Stomach (tissue), 4 donors: ENCODE measurements around the gene BOK.

Source experiments
- CTCF ChIP-seq, 7 experiments: fragments of 450-650 bp in 4 of 7; fragments of 200-600 bp in 3 of 7; sonication (generic) in 3 of 7; IDR thresholded peaks; one replicate each; pipeline ENCODE4 v1.5.1; 2016 to 2019; ENCODE audit warnings: antibody characterized with exemption in 7 of 7, control low read depth in 2 of 7, mild to moderate bottlenecking in 1 of 7
- EP300 ChIP-seq: sonication (generic); formaldehyde crosslinking; IDR thresholded peaks from one replicate; pipeline ENCODE4 v1.6.1; 2017; ENCODE audit warnings: antibody characterized with exemption
- POLR2A ChIP-seq, 4 donors: fragments of 450-650 bp; IDR thresholded peaks; one replicate each; pipeline ENCODE4 v1.6.1; 2016; ENCODE audit warnings: antibody characterized with exemption in 4 of 4, control low read depth in 2 of 4, mild to moderate bottlenecking in 1 of 4, moderate library complexity in 1 of 4

DNA sequence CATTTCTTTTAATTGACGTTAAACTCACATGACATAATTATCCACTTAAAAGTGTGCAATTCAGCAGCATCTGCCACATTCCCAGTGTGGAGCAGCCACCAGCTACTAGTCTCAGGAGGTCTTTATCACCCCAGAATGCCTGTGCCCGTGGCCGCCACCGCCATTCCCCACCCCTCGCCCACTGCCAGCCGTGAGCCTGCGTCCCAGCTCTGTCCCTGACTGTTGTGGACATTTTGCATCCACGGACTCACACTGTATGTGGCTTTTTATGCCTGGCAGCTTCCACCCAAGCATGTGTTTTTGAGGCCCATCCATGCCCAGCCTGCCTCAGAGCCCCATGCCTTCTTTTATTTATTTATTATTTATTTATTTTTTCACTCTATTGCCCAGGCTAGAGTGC is 9.2 kb downstream of the BOK start:
- TF ChIP-seq CTCF (IDR thresholded peaks at IDR 0.05) = no peak
- no peak for TF ChIP-seq POLR2A (IDR thresholded peaks at IDR 0.05)
- no peak for TF ChIP-seq EP300
